RWPE1 (cell line): ENCODE measurements around the gene CDAN1.

Experiments used
- CTCF ChIA-PET: fragments of 350-600 bp; sonication (Branson Sonifier 250); formaldehyde crosslinking; extraction: SDS; loops from one replicate; lab custom pipeline; 2021; lab: Yijun Ruan, JAX
- POLR2A ChIA-PET: fragments of 400-600 bp; formaldehyde crosslinking; extraction: SDS; loops from one replicate; lab custom pipeline; 2020; ENCODE audit warnings: antibody characterized with exemption; ENCODE audit not compliant: low non-redundant PET; lab: Yijun Ruan, JAX
- DNase-seq: peaks from one replicate; pipeline ENCODE4 v3.0.0; 2012; ENCODE audit warnings: low spot score
- H3K27ac ChIP-seq: fragments of 450-650 bp; 2 replicates; pipeline ENCODE4 v1.5.1; 2017
- TF ChIP-seq, protein P1 (sequence below): fragments of 450-650 bp; conservative IDR thresholded peaks from 2 replicates; pipeline ENCODE4 v1.5.1; 2017; ENCODE audit warnings: low read depth, mild to moderate bottlenecking

The CDAN1 gene

DNA sequence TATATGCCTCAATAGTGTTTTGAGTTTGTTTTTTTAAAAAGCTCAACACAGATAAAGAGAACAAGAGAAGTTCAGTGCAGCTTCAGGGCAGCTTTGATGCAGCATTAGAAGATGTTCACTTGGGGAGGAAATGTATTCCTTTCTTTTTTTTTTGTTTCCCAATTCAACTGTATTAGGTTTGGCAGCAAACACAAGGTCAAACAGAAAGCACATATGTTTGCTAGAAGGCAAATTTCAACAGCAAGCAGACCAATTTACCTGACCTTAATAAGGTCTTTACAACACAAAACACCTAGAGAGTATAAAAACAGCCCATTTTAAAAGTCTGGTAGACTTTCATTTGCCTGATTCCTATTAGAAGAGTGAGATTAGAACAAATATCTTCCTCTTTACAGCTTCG is 7.3 kb upstream of the CDAN1 start:
- POLR2A ChIA-PET, result no interaction called here
- TF ChIP-seq, protein P1, sequence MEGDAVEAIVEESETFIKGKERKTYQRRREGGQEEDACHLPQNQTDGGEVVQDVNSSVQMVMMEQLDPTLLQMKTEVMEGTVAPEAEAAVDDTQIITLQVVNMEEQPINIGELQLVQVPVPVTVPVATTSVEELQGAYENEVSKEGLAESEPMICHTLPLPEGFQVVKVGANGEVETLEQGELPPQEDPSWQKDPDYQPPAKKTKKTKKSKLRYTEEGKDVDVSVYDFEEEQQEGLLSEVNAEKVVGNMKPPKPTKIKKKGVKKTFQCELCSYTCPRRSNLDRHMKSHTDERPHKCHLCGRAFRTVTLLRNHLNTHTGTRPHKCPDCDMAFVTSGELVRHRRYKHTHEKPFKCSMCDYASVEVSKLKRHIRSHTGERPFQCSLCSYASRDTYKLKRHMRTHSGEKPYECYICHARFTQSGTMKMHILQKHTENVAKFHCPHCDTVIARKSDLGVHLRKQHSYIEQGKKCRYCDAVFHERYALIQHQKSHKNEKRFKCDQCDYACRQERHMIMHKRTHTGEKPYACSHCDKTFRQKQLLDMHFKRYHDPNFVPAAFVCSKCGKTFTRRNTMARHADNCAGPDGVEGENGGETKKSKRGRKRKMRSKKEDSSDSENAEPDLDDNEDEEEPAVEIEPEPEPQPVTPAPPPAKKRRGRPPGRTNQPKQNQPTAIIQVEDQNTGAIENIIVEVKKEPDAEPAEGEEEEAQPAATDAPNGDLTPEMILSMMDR, result no peak
- no peak overlapping the region for H3K27ac ChIP-seq
- CTCF ChIA-PET, result no interaction called here
- no peak for DNase-seq

DNA sequence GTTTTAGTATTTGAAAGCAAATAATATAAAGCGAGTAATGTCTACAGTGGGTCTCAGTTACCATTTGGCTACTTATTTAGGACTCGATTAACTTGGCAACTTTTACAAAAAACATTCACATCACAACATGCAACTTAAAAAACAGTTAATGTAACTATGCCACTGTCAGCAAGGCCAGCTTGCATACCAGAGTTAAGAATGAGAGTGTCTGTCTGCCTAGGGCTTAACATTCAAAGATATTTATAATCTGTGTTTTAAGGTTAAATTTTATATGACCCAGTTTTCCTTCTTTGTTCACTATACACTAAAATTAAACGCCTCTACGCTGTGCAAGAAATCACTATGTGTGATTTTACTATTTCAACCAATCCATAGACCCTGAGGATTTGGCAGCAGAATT is 5.2 kb upstream of the CDAN1 start:
- TF ChIP-seq, protein P1, result no peak
- DNase-seq, result no peak
- CTCF ChIA-PET, result interaction anchor here (1.2 kb wide), 1 partner anchor 17 kb away, joined by 3 read pairs; no protein-coding TSS in a partner anchor
- POLR2A ChIA-PET, result interaction anchor here (0.6 kb wide), 1 partner anchor 15 kb away, joined by 3 read pairs; no protein-coding TSS in a partner anchor
- H3K27ac ChIP-seq, result no peak overlapping the region

DNA sequence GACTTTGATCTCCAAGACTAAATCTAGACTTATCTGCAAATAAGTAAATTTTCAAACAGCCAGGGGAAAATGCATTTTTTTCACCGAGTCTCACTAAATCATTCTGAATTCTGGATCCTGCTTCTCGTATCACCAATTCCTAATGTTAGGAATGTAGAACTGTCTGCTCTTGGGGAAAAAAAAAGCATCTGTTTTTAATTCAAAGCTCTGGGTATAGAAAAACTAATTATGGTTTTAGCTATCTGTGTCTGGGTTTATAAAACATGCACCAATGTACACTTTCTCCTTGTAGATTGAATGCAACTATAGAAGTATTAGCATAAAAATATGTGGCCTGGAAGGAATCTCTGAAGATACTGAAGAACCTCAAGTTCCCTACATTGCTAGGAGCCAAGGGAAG is 4.8 kb upstream of the CDAN1 start:
- TF ChIP-seq, protein P1, result no peak
- ChIA-PET POLR2A (no interaction called here), CTCF (interaction anchor here (1.2 kb wide), 1 partner anchor 17 kb away, joined by 3 read pairs; no protein-coding TSS in a partner anchor)
- DNase-seq, result no peak
- no peak overlapping the region for H3K27ac ChIP-seq

DNA sequence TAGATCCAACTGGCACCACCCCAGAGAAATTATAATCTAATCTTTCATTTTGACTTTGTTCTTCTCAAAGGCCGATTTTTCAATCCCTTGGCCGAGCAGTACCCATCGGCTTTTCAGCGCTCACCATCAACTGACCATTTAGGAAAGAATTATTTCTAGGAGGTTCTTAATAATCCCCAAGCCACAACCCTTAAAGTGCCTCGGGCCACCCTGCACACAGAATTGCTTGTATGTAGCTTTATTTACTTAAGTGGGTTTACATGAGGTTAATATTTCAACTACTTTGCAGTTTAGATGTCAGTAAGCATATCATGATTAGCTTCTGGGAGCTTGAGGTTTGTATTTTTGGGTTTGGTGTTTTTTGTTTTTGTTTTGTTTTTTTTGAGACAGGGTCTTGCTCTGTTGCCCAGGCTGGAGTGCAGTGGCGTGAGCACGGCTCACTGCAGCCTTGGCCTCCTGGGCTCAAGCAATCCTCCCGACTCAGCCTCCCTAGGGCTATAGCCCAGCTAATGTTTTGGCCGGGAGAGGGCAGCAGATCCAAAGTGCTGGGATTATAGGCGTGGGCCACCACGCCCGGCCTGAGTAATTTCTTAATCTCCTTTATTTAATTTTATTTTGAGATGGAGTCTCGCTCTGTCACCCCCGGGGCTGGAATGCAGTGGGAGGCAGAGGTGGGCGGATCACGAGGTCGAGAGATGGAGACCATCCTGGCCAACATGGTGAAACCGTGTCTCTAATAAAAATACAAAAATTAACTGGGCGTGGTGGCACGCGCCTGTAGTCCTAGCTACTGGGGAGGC is 801 bp upstream of the CDAN1 start:
- DNase-seq, result no peak
- POLR2A ChIA-PET, result no interaction called here
- CTCF ChIA-PET, result interaction anchor here (0.6 to 0.9 kb wide), 7 partner anchors 34 to 287 kb away, joined by 3 to 9 read pairs (median 4); no protein-coding TSS in a partner anchor
- TF ChIP-seq, protein P1, result peak; percentile 62
- peak overlapping the region; percentile 81 for H3K27ac ChIP-seq

DNA sequence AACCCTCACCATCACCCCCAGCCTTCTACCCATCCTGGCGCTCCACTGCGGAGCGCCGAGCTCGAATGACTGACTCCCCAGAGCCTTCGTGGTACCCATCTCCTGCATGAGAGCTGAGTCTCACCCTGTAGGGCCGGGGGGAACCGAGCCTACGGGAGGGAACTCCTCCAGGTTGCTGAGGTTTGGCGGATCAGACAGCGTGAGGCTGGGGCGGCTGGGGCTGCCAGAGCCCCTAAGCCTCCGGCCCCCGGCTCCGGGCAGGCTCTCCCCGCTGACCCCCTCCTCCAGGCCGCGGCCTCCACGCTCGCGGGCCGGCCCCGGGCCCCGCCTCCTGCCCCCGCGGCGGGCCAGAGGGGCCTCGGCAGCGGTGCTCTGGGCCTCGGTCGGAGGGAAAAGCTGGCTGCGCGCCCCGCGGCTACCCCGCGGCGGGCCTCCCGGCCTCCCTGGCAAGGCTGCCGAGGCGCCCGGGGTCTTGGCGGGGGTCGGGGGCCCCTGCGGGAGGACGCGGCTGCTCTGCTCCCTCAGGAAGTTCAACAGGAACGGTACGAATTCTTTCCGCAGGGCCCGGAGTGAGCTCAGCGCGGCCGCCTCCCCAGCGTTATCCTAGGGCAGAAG is 643 bp downstream of the CDAN1 start:
- CTCF ChIA-PET, result interaction anchor here (0.6 to 1.6 kb wide), 4 partner anchors 13 to 190 kb away, joined by 3 to 6 read pairs (median 4); no protein-coding TSS in a partner anchor
- DNase-seq, result peak; percentile 42
- POLR2A ChIA-PET, result no interaction called here
- peak overlapping the region; percentile 81 for H3K27ac ChIP-seq
- TF ChIP-seq, protein P1, result no peak

DNA sequence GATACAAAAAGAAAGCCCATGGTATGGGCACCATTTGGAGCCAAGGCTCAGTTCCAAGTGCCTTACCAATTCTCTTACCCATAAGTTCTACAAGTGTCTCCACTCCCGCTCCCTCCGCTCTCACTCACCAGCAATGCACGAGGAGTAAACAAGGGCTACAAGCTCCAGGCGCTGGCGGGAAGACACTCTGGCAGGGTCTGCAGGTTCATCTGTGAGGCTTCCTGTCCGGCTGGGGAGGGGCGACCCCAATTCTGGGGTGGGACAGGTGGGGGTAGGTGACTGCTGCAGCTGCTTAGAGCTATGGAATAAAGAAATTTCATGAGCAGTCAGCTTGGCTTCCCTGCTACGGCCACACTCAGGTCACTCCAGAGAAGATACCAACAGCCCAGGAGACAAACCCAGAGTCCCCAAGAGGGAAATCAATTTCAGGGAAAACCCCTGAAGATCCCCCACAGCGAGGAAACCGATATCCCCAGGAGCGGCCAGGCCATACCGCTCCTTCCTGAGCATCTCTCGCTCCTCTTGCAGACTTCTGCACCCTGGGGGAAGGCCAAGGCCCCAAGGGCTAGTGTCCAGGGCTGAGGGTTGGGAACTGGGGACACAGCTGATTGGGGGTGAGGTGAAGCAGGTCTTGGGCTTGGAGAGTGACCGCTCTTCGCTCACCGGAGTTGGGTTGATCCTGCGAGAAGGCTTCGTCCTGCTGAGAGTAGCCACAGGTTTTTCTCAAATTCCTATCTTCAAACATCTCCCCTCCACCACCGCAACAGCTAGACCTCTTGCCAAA is 1.4 kb downstream of the CDAN1 start:
- ChIA-PET CTCF (interaction anchor here (0.6 to 1.6 kb wide), 4 partner anchors 15 to 519 kb away, joined by 3 to 6 read pairs (median 3); no protein-coding TSS in a partner anchor), POLR2A (no interaction called here)
- DNase-seq, result no peak
- TF ChIP-seq, protein P1, result no peak
- peak overlapping the region; percentile 81 for H3K27ac ChIP-seq
